CD1c-positive myeloid dendritic cell (primary cell): ENCODE measurements around the gene ASB8.
A peak's percentile ranks its signal among the peaks of the same experiment; 100 is the strongest.

Experiments used
- DNase-seq: peaks from one replicate; pipeline ENCODE4 v3.0.0-alpha.2; 2016; ENCODE audit errors: extremely low spot score

Gene ASB8

DNA sequence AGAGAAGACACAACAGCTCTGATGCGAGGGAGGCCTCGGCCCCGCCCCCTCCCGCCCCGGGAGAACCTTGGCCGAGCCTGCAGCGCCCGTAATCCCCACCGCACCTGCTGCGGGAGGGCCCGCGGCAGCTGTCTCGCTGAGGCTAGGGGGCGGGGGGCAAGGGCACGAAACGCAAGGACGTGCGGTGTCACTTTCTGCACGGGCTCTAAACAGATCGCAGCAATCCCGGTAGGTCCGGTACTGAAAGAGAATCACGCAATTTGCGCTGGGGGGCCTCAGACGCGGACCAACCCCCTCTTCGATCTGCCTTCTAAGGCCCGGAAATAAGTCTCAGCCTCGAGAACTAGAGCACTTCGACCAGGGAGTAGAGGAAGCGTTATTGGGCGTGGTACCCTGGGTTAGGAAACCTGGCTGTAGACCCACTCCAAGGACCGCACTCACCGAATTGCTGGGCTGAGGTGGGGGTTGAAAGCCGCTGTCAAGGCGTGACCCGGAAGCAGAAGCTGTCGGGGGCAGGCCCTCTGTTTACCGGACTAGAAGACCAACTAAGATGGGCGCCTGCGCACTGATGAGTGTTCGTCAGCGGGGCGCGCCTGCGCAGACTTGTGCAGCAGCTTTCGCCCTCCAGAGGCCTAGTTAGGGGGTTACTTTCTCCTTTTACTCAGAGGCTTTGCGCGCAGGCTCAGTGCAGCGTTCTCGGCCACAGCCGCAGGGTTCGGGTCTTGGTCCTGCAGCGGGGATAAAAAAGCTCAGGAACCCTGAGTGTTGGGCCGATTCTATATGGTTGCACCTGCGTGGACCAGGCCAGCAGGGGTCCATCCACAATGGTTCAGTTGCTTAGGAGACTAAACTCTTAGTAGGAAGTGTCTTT lies at the start of gene ASB8:
TSS of gene ASB8 (minus strand) at position 498 of the 871 bp plus-strand sequence. CDS start 4,019 bp downstream, outside the sequence.
- peak; percentile 100 for DNase-seq

DNA sequence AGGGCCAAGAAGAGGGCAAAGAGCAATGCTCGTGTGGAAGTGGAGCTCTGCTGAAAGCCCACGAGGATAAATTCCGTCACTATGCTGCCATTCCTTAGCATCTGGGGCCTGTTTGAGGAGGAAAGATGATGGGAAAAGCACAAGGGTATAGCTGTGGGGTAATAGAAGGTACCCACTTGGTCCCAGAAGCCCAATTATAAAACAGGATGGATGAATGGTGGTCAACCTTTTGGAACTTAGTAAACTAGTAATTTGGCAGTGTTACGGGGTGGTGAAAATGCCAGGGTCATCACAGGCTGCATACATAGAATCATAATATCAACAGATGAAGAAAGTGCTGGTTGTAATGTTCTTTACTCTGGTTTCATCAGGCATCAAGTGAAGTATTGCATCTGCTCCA lies 45.9 kb upstream of the ASB8 start, which contains the start of gene OR10AD1:
TSS of gene OR10AD1 (minus strand) at position 101 of the 400 bp plus-strand sequence. CDS start at position 101, 0 bp downstream.
- DNase-seq: no peak

- DNase-seq: no peak
Measured at GRCh38 chr12:48202766-48203165, 45.5 kb upstream of the ASB8 start.

DNA sequence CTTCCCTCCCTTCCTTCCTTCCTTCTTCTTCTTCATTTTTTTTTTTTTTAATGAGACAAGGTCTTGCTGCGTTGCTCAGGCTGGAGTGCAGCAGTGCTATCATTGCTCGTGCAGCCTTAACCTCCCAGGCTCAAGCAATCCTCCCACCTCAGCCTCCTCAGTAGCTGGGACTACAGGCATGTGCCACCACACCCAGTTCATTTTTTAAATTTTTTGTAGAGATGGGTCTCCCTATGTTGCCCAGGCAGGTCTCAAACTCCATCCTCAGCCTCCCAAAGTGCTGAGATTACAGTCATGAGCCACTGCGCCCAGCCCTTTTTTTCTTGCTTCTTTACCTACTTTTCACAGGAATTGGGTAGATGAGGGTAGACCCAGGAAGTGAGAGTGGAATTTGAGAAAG lies 44.2 kb upstream of the ASB8 start:
- no peak for DNase-seq

DNA sequence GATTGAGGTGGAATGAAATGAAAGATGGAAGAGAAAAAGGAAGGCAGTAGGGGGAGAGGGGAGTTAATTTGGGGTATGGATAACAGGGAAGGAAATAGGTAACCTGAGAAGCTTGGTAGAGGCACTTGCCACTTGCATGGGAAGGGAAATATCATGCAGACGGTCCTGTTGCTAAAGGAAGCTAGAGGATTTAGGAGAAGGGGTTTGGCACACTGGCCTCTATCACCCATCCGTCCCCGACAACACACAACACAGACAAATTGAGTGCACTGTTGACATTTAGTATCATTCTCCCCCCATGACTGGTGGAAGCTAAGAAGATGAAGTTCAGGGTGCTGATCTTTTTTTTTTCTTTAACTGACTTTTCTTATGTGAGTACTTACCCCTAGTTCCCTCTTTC lies 43.8 kb upstream of the ASB8 start:
- no peak for DNase-seq

DNA sequence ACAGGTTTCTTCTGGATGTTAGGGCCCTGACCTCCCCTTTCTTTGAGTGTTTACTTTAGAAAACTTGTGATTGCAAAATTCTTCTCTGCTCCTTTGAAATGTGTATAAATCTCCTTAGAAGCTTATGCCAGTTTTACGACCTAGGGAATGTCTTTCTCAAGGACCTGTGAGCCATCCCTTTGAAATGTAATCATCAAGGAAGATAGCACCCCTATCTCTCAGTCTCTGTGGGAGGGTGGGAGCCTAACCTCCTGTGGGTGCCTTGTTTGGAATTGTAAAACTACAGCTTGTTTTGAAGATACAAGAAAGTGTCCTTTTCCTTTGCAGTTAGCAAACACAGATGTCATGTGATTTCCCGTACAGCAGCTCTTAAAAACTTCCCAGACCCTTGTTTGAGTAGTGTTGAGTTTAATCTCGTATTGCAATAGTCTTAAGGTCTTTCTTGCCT lies 42.5 kb upstream of the ASB8 start:
- no peak for DNase-seq

GRCh38 chr12:48198985-48199384 lies 41.7 kb upstream of the ASB8 start:
- no peak for DNase-seq

DNA sequence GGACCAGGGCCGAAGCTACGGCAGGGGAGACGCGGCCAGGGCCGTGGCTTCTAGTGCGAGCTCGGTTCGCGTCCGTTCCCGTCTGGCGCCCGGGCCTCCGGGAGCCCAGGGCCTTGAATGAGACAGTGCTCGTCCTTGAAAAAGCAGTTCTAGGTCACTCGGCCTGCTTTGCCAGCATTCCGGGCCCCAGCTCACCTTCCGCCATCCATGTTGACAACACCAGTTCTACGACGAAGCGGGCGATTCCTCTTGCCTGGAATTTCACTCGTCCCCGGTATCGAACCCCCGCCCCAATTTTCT lies 41.3 kb upstream of the ASB8 start:
- peak; percentile 45 for DNase-seq

- DNase-seq: peak; percentile 98
Measured at GRCh38 chr12:48197971-48198671, 40.8 kb upstream of the ASB8 start.

DNA sequence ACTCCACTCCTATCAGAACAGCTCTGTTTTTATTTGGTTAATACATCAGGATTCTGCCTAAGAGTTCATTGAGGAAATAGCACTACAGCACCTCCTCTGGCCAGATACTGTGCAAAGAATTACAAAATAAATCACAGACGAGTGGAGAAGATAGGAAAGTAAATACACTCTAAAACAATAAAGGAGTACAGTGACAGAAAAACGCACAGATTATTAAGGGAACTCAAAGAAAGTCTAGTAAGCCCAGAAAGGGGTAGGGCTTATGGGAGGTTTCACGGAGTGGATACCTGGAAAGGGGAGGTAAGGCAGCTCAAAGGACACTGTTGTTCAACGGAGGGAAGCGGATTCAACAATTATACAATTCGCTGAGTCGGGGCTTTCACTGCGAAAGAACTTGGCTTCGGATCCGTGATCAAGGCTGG lies 40.2 kb upstream of the ASB8 start:
- peak; percentile 53 for DNase-seq

DNA sequence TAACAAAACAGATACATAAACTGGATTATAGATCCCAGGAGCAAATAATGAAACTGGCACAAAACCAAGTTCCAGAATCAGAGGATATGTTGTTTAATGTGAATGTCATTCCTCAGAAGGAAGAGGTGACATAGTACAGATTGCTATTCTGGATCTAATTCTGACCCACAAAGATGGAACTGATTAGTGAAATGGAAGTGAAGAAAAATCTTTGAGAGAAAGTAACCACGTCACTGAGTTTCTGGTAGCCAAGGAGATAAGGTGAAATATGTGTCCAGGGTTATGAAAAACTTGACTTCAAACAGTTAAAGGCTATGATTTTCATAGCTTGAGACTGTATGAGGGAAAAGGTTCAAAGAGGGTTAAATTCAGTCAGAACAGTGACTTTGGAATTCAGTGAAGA lies 37.5 kb upstream of the ASB8 start:
- no peak for DNase-seq

GRCh38 chr12:48193623-48194022 lies 36.3 kb upstream of the ASB8 start:
- no peak for DNase-seq

DNA sequence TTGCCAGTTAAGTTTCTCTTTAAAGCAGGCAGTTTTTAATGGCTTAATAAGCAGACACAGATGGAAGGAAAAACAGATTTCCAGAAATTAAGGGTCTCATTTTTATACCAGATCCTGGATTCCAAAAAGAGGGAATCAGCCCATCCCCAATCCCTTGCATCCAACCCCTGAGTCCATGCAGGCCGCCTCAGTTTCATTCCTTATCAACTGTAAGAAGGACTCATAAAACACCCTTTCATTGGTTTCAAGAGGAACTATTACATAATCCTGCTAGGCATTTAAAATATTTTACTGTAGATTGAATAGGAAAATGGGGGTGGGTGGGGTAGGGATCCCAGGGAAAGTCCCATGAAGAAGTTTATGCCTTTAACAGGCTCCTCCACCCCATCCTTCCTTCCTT lies 35.5 kb upstream of the ASB8 start:
- no peak for DNase-seq

DNA sequence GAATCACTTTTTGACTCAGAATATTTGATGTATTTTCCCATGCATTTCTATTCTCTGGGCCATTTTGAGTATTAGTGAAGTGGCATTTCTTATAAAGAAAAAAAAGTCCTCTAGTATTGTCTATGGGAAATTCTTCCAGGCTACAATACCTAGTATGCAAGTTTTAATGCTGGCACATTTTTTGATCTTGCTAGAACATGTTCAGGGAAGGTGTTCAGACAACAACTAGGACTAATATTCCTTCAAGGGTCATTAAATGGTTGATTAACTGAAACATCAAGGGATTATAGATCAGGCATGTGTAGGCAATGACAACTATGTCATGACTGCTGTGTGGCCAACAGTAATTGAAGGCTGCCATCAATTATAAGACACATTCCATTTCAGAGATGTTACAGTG lies 33.8 kb upstream of the ASB8 start:
- DNase-seq: no peak

GRCh38 chr12:48189331-48190125 lies 32.2 kb upstream of the ASB8 start:
- DNase-seq: peak; percentile 76

GRCh38 chr12:48187916-48188695 lies 30.8 kb upstream of the ASB8 start:
- no peak for DNase-seq

GRCh38 chr12:48185181-48185919 lies 28.0 kb upstream of the ASB8 start:
- DNase-seq: no peak

DNA sequence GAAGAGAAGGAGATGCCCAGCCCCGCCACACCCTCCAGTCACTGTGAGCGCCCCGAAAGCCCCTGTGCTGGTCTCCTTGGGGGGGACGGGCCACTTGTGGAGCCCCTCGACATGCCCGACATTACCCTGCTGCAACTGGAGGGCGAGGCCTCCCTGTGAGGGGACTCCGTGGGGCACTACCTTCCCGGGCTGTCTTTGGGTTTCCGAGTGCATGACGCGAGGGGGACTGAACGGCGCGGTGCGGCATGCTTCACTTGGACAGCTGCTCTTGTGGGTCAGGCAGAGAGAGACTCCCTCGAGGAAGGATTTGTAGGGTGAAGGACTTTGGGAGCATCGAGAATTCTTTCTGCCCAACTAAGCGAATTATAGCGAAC lies 27.2 kb upstream of the ASB8 start:
- DNase-seq: no peak

DNA sequence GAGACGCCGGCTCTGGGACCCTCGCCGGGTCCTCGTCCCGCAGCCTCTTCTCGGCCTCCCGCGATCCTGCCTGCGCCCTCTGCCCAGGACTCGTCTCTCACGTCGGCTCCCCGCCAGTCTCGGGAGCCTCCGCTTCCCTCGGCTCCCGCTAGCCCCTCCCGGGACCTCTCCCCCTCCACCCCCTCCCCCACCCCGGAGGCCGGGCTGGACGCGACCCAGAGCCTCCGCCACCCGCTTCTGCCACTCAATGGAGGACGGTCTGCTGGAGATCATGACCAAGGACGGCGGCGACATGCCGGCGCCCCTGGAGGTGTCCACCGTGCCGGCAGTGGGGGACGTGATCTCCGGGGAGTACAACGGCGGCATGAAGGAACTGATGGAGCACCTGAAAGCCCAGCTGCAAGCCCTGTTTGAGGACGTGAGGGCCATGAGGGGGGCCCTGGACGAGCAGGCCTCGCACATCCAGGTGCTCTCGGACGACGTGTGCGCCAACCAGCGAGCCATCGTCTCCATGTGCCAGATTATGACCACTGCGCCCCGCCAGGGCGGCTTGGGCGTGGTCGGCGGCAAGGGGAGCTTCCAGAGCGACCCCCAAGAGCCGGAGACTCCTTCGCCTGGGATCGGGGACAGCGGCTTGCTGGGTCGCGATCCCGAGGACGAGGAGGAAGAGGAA lies 26.7 kb upstream of the ASB8 start:
- DNase-seq: no peak
